Stimulated activated CD4-positive, alpha-beta T cell treated with anti-CD3 and anti-CD28 coated beads, Interleukin-12 subunit alpha, Interleukin-12 subunit beta, amount 100 ng/mL, for 48 hours (primary cell): ENCODE data around the gene GATC.
"Not testable (repeated sequence)": the region's sequence is repeated elsewhere in the genome, so short reads cannot be mapped to it uniquely, and the experiment has no call there.

Source experiments
- DNase-seq, 3 donors: peaks; one replicate each; pipeline ENCODE4 v3.0.0-alpha.2; 2020; ENCODE audit warnings: low read depth in 2 of 3, low spot score in 1 of 3

The GATC gene

DNA sequence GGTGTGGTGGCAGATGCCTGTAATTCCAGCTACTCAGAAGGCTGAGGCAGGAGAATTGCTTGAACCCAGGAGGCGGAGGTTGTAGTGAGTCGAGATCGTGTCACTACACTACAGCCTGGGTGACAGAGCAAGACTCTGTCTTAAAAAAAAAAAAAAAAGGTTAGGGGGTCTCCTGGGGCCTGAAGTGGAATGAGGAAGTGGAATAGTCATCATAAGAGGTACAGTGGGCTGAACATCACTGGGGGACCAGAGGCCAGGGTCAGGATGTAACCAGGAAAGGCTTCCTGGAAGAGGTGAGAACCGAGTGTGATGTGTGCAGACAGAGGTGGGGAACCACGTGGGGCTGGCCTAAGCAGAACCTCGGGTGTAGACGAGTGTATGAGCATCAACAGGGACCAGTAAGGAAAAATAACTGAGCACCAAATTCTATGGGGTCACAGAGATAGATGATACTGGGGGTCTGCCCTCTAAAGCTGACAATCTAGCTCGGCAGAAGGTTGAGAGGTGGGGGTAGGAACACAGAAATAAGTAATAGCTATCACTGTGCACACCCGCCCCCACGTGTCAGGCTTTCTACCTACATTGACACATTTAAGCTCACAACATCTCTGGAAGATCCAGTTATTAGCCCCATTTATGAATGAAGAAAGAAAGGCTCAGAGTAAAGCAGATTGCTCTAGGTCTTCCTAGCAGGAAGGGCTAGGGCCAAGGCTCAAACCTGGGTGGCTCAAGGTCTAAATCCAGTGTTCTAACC, 13.3 kb upstream of the GATC start:
- DNase-seq: no peak

GRCh38 chr12:120437735-120438494, 8.3 kb upstream of the GATC start, which contains the start of gene COX6A1:
COX6A1 (plus strand) TSS chr12:120438113; CDS start chr12:120438127, 14 bp downstream.
- peak; percentile 96 to 98 (median 97) for DNase-seq

GRCh38 chr12:120438495-120439198, 7.6 kb upstream of the GATC start:
- no peak for DNase-seq

GRCh38 chr12:120439646-120440247, 6.5 kb upstream of the GATC start:
- peak; percentile 57 to 79 (median 63) for DNase-seq

DNA sequence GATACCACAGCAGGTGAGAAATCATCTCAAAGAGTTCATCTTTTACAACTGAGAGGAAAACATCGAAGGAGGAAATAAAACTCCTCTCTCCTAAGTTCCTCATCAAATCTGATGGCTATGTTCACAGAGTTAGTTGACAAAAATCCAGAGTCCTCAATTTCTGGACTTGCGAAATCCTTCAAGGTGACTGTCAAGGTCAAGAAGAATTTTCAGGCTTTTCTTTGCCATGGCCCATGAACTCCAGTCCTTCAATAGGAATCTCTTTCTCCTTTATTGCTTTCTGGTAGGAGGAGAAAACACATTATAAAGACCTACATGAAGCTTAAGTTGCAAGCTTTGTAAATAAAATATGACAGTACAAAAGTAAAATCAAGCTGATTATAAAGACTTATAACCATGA, 1.6 kb upstream of the GATC start:
- DNase-seq: no peak

GRCh38 chr12:120446844-120447178, 567 bp downstream of the GATC start:
- DNase-seq: not testable (repeated sequence)

DNA sequence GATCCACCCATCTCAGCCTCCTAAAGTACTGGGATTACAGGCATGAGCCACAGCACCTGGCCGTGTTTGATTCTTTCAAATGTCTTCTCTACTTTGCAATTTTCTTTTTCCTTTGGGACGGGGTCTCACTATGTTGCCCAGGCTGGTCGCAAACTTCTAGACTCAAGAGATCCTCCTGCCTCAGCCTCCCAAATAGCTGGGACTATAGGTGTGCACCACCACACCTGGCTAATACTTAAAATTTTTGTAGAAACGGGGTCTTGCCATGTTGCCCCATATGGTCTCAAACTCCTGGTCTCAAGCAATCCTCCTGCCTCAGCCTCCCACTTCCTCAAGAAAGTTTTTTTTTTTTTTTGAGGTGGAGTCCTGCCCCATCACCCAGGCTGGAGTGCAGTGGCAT, 1.7 kb downstream of the GATC start:
- no peak for DNase-seq

DNA sequence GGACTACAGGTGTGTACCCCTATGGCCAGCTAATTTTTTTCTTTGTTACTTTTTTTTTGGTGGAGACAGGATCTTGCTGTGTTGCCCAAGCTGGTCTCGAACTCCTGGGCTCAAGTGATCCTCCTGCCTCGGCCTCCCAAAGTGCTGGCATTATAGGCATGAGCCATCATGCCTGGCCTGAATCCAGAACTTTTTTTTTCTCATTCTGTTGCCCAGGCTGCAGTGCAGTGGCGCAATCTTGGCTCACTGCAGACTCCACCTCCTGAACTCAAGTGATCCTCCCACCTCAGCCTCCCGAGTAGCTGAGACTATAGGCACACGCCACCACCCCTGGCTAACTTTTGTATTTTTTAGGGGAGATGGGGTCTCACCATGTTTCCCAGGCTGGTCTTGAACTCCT, 6.3 kb downstream of the GATC start:
- DNase-seq: not testable (repeated sequence)

- DNase-seq: no peak
Measured at GRCh38 chr12:120453060-120453750, 7.0 kb downstream of the GATC start.

GRCh38 chr12:120453977-120454376, 7.7 kb downstream of the GATC start:
- no peak for DNase-seq

DNA sequence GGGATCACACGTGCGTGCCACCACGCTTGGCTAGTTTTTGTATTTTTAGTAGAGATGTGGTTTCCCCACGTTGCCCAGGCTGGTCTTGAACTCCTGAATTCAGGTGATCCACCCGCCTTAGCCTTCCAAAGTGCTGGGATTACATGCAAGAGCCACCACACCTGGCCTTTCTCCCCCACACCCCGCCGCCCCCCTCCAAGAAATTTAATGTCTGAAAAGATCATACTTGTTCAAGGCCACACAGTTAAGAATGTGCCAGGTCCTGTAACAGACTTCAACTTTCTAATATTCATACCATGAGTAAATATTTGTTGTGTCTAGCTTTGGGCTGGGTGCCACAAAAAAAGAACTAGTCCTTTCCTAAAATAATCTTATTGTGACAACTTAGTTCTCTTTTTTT, 9.1 kb downstream of the GATC start:
- DNase-seq: no peak

DNA sequence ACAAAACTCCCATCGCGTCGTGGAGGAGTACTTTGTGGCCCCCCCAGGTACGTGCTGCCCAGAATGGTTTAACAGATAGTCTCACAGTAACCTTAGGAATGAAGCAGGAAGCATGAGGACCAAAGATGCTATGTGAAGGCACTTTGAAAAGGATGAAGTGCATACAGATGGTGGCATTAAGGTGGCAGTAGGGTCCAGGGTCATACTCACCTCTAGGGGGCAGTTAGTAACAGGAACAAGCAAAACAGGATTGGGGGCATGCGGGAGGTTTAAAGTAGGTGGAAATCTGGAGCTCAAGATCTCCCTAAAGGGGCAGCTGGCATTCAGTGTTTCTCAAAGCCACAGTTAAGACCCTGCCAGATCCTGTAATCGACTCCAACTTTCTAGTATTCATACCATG, 10.9 kb downstream of the GATC start:
- DNase-seq: no peak

DNA sequence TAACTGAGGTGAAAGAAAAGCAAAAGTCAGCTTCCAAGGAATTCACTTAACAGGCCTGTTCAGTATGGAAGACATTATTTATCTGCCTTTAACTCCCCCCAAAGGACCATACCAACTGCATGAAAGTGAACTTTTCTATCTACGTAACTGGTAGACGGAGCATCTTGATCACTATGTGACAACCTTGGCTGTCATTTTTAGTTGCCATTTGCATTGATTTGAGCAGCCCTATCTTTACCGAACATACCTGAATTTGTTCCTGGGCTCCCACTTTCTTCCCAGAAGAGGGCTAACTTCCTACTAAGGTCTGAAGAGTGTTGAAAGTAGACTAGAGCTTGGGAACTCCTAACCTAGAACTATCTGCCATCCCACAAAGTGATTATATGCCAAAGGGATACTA, 13.9 kb downstream of the GATC start:
- DNase-seq: no peak

DNA sequence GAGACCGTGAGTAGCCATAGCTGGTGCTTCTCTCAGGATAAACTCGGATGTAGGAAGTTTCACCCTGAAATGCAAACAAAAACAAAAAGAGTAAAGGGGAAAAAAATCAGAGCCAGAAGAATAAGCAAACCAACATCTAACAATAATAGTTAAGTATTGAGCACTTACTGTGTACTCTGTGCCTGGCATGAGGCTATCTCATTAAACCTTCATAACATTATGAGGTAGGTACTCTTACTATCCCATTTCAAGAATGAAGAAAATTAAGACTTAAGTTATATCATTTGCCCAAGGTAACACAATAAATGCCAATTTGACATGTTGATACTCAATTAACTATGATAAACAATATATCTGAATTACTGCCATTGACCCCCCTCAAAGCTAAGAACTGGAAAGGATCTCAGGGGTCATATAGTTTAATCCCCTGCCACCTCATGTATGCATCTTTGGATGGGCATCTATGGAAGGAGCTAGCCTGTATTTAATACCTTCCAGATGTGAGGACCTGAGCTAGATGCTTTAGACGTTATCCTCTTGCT, 15.9 kb downstream of the GATC start:
- DNase-seq: no peak

GRCh38 chr12:120463712-120464111, 17.5 kb downstream of the GATC start:
- DNase-seq: no peak

DNA sequence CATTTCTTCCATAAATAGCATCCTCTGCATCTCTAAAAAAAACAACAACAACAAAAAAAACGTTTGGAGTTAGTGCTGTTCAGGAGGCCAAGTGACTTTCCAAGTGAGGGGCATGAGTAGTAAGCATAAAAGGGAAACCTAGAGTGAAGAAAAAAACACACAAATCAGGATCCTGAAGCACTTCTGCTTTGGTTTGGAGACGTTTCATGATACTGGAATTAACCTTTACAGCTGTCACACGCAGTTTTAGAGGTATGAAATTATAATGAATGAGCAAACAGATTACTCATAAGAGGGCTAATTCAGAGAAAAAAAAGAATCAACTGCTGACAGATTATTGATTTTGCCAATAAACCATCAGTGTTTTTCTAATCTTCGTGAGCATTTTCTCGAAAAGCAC, 19.5 kb downstream of the GATC start:
- no peak for DNase-seq

DNA sequence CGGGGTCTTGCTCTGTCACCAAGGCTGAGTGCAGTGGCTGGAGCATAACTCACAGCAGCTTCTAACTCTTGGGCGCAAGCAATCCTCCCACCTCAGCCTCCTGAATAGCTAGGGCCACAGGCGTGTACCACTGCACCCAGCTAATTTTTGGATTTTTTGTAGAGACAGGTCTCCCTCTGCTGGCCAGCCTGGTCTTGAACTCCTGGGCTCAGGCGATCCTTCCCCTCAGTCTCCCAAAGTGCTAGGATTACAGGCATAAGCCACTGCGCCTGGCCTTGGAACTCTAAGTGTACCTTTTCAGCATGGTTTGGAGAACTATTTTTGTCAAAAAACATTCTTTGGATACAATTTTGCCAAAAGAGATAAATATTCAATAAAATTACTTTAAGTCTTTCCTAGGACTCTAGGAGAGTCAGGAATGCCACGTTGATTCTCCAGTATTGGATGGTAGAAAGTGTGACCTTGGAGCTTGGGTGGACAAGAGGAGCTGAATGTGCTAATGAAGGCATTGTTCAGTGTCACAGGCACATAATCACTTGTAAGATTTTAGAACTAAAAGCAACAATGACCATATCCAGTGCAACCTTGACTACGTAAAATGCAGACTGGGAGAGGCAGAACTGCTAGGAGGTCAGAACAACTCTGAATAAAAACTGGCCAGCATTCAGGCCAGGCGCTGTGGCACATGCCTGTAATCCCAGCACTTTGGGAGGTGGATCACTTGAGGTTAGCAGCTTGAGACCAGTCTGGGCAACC, 20.5 kb downstream of the GATC start:
- DNase-seq: peak in 1 of 3 donors; percentile 24

DNA sequence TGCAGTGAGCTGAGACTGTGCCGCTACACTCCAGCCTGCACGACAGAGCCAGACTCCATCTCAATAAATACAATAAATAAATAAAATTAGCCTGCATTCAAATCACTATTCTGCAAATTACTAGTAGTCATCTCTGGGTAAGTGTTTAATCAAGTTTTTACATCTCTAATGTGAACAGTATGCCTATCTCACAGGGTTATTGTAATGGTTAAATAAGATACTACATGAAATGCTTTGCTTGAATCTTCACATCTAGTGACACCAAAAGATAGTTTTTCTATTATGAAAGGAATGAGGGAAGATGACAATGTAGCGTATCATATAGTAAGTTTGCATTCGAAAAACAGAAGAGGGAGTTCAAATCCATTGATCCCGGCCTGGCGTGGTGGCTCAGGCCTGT, 21.2 kb downstream of the GATC start:
- no peak for DNase-seq

- DNase-seq: no peak
Measured at GRCh38 chr12:120468325-120468820, 22.1 kb downstream of the GATC start.
